SK-N-SH treated with all-trans-retinoic acid at 6 μM for 48 hours (cell line): ENCODE results near the gene ASB2.

ENCODE experiments used
- ARNTL ChIP-seq: fragments of 450-650 bp; formaldehyde crosslinking; IDR thresholded peaks from 2 replicates; pipeline ENCODE4 v1.5.0; 2020; ENCODE audit warnings: low read depth, mild to moderate bottlenecking, moderate library complexity, borderline replicate concordance
- CSDC2 ChIP-seq: fragments of 250-450 bp; sonication (Bioruptor Pico); IDR thresholded peaks from 2 replicates; pipeline ENCODE4 v1.5.0; 2020; ENCODE audit warnings: mild to moderate bottlenecking, moderate library complexity
- CSRNP3 ChIP-seq: fragments of 250-450 bp; sonication (Bioruptor Pico); IDR thresholded peaks from 2 replicates; pipeline ENCODE4 v1.5.1; 2021; ENCODE audit warnings: mild to moderate bottlenecking, moderate library complexity
- ESRRG ChIP-seq: fragments of 250-450 bp; sonication (Bioruptor Pico); IDR thresholded peaks from 2 replicates; pipeline ENCODE4 v1.6.1; 2021; ENCODE audit warnings: mild to moderate bottlenecking
- GLIS3 ChIP-seq: fragments of 250-450 bp; sonication (Bioruptor Pico); IDR thresholded peaks from 2 replicates; pipeline ENCODE4 v1.5.0; 2020; ENCODE audit warnings: mild to moderate bottlenecking, moderate library complexity
- PPARA ChIP-seq: fragments of 250-450 bp; sonication (Bioruptor Pico); IDR thresholded peaks from 2 replicates; pipeline ENCODE4 v1.5.0; 2020; ENCODE audit warnings: mild to moderate bottlenecking, borderline replicate concordance
- SNAI2 ChIP-seq: fragments of 250-450 bp; sonication (Bioruptor Pico); IDR thresholded peaks from 2 replicates; pipeline ENCODE4 v1.5.0; 2020; ENCODE audit warnings: mild to moderate bottlenecking, moderate library complexity
- TCF4 ChIP-seq: fragments of 250-450 bp; sonication (Bioruptor Pico); IDR thresholded peaks from 2 replicates; pipeline ENCODE4 v1.8.0; 2021; ENCODE audit warnings: mild to moderate bottlenecking, moderate library complexity, borderline replicate concordance
- ZFP3 ChIP-seq: fragments of 250-450 bp; sonication (Bioruptor Pico); IDR thresholded peaks from 2 replicates; pipeline ENCODE4 v1.5.0; 2020; ENCODE audit warnings: mild to moderate bottlenecking, moderate library complexity
- ZNF565 ChIP-seq: fragments of 450-650 bp; formaldehyde crosslinking; conservative IDR thresholded peaks from 2 replicates; pipeline ENCODE4 v1.5.0; 2020; ENCODE audit warnings: low read depth, mild to moderate bottlenecking, moderate library complexity
- ZNF70 ChIP-seq: fragments of 450-650 bp; formaldehyde crosslinking; IDR thresholded peaks from 2 replicates; pipeline ENCODE4 v1.5.0; 2020; ENCODE audit warnings: mild to moderate bottlenecking, moderate library complexity
- TF ChIP-seq, protein P1 (sequence below): fragments of 250-450 bp; sonication (Bioruptor Pico); IDR thresholded peaks from 2 replicates; pipeline ENCODE4 v1.8.0; 2020; ENCODE audit warnings: mild to moderate bottlenecking, moderate library complexity, borderline replicate concordance
- TF ChIP-seq, protein P2 (sequence below): fragments of 250-450 bp; sonication (Bioruptor Pico); IDR thresholded peaks from 2 replicates; pipeline ENCODE4 v1.5.0; 2020; ENCODE audit warnings: mild to moderate bottlenecking, moderate library complexity
- TF ChIP-seq, protein P3 (sequence below): fragments of 250-450 bp; sonication (Bioruptor Pico); IDR thresholded peaks from 2 replicates; pipeline ENCODE4 v1.5.1; 2020; ENCODE audit warnings: low read depth, mild to moderate bottlenecking, moderate library complexity

DNA sequence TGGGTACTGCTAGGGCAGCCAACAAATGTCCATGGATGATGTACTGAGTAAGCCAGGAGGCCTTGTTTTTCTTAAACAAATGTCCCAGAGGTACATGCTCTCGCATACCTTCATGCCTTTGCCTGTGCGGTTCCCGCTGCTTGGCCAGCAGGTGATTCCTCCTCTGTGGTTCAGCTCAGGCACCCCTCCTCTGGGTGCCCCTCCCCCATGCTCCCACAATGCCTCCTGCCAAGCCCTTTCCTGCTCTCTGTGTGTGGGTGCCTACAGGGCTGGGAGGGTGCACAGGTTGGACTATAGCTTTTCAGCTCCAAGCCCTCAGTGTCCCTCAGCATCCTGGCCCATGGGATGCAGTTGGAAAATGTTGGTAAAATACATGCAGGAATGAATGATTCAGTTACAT lies 23.5 kb downstream of the ASB2 start:
- TF ChIP-seq ESRRG (CRISPR knock-in tag), result no peak
- TF ChIP-seq ZNF565 (CRISPR knock-in tag), result no peak
- TF ChIP-seq ZFP3, result no peak
- TF ChIP-seq GLIS3 (CRISPR knock-in tag), result no peak
- TF ChIP-seq SNAI2 (CRISPR knock-in tag), result no peak
- TF ChIP-seq, protein P1, sequence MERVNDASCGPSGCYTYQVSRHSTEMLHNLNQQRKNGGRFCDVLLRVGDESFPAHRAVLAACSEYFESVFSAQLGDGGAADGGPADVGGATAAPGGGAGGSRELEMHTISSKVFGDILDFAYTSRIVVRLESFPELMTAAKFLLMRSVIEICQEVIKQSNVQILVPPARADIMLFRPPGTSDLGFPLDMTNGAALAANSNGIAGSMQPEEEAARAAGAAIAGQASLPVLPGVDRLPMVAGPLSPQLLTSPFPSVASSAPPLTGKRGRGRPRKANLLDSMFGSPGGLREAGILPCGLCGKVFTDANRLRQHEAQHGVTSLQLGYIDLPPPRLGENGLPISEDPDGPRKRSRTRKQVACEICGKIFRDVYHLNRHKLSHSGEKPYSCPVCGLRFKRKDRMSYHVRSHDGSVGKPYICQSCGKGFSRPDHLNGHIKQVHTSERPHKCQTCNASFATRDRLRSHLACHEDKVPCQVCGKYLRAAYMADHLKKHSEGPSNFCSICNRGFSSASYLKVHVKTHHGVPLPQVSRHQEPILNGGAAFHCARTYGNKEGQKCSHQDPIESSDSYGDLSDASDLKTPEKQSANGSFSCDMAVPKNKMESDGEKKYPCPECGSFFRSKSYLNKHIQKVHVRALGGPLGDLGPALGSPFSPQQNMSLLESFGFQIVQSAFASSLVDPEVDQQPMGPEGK, result no peak
- TF ChIP-seq, protein P2, sequence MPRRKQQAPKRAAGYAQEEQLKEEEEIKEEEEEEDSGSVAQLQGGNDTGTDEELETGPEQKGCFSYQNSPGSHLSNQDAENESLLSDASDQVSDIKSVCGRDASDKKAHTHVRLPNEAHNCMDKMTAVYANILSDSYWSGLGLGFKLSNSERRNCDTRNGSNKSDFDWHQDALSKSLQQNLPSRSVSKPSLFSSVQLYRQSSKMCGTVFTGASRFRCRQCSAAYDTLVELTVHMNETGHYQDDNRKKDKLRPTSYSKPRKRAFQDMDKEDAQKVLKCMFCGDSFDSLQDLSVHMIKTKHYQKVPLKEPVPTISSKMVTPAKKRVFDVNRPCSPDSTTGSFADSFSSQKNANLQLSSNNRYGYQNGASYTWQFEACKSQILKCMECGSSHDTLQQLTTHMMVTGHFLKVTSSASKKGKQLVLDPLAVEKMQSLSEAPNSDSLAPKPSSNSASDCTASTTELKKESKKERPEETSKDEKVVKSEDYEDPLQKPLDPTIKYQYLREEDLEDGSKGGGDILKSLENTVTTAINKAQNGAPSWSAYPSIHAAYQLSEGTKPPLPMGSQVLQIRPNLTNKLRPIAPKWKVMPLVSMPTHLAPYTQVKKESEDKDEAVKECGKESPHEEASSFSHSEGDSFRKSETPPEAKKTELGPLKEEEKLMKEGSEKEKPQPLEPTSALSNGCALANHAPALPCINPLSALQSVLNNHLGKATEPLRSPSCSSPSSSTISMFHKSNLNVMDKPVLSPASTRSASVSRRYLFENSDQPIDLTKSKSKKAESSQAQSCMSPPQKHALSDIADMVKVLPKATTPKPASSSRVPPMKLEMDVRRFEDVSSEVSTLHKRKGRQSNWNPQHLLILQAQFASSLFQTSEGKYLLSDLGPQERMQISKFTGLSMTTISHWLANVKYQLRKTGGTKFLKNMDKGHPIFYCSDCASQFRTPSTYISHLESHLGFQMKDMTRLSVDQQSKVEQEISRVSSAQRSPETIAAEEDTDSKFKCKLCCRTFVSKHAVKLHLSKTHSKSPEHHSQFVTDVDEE, result no peak
- TF ChIP-seq, protein P3, sequence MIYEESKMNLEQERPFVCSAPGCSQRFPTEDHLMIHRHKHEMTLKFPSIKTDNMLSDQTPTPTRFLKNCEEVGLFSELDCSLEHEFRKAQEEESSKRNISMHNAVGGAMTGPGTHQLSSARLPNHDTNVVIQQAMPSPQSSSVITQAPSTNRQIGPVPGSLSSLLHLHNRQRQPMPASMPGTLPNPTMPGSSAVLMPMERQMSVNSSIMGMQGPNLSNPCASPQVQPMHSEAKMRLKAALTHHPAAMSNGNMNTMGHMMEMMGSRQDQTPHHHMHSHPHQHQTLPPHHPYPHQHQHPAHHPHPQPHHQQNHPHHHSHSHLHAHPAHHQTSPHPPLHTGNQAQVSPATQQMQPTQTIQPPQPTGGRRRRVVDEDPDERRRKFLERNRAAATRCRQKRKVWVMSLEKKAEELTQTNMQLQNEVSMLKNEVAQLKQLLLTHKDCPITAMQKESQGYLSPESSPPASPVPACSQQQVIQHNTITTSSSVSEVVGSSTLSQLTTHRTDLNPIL (CRISPR knock-in tag), result no peak
- no peak for TF ChIP-seq PPARA (CRISPR knock-in tag)
- no peak for TF ChIP-seq CSRNP3 (CRISPR knock-in tag)
- no peak for TF ChIP-seq TCF4 (CRISPR knock-in tag)
- no peak for TF ChIP-seq ARNTL (CRISPR knock-in tag)
- no peak for TF ChIP-seq ZNF70 (CRISPR knock-in tag)
- no peak for TF ChIP-seq CSDC2 (CRISPR knock-in tag)
